ENCODE data around the gene POU5F1.

DNA sequence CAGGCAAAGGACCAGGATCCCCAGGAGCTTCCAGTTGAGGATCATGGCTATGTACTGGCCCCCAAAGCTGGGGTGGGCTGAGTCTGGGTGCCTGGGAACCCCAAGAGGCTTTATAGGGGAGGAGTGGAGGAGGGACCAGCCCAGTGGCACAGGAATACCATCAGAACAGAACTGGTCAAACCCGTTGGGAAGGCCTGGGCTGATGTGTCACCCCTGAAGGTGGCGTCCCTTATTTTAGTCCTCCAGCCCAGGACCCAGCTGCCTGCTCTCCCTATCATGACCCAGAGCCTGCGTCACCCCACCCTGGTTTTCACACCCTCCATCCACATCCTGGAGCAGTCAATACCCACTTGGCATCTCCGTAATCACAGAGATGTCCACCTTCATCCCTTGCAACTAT lies 31.5 kb downstream of the POU5F1 start, which contains the start of gene PSORS1C2:
- TF ChIP-seq, protein P1, sequence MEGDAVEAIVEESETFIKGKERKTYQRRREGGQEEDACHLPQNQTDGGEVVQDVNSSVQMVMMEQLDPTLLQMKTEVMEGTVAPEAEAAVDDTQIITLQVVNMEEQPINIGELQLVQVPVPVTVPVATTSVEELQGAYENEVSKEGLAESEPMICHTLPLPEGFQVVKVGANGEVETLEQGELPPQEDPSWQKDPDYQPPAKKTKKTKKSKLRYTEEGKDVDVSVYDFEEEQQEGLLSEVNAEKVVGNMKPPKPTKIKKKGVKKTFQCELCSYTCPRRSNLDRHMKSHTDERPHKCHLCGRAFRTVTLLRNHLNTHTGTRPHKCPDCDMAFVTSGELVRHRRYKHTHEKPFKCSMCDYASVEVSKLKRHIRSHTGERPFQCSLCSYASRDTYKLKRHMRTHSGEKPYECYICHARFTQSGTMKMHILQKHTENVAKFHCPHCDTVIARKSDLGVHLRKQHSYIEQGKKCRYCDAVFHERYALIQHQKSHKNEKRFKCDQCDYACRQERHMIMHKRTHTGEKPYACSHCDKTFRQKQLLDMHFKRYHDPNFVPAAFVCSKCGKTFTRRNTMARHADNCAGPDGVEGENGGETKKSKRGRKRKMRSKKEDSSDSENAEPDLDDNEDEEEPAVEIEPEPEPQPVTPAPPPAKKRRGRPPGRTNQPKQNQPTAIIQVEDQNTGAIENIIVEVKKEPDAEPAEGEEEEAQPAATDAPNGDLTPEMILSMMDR (conservative IDR thresholded peaks at IDR 0.05 in 1 of 2, IDR thresholded peaks at IDR 0.05 in 1 of 2; ENCODE audit: extremely low read depth in 1 of 2, insufficient read depth in 1 of 2, low read depth in 1 of 2, low read length in 2 of 2): no peak
- TF ChIP-seq EZH2 (IDR thresholded peaks at IDR 0.05; ENCODE audit: borderline replicate concordance, low read length): no peak

Measured in mammary epithelial cell (primary cell).